ENCODE data around the gene GART.

DNA sequence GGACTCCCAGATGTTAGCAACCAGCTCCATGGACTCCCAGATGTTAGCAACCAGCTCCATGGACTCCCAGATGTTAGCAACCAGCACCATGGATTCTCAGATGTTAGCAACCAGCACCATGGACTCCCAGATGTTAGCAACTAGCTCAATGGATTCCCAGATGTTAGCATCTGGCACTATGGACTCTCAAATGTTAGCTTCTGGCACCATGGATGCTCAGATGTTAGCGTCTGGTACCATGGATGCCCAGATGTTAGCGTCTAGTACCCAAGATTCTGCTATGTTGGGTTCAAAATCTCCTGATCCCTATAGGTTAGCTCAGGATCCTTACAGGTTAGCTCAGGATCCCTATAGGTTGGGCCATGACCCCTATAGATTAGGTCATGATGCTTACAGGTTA is 9.7 kb upstream of the GART start:
- TF ChIP-seq POLR2A (IDR thresholded peaks at IDR 0.05): no peak
- TF ChIP-seq, protein P1, sequence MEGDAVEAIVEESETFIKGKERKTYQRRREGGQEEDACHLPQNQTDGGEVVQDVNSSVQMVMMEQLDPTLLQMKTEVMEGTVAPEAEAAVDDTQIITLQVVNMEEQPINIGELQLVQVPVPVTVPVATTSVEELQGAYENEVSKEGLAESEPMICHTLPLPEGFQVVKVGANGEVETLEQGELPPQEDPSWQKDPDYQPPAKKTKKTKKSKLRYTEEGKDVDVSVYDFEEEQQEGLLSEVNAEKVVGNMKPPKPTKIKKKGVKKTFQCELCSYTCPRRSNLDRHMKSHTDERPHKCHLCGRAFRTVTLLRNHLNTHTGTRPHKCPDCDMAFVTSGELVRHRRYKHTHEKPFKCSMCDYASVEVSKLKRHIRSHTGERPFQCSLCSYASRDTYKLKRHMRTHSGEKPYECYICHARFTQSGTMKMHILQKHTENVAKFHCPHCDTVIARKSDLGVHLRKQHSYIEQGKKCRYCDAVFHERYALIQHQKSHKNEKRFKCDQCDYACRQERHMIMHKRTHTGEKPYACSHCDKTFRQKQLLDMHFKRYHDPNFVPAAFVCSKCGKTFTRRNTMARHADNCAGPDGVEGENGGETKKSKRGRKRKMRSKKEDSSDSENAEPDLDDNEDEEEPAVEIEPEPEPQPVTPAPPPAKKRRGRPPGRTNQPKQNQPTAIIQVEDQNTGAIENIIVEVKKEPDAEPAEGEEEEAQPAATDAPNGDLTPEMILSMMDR (IDR thresholded peaks at IDR 0.05): no peak
- TF ChIP-seq EP300 (IDR thresholded peaks at IDR 0.05): no peak
